H1 (cell line): ENCODE results near the gene ZNF232. TPM values are rescaled to one million over a fixed set of nuclear protein-coding genes. Genes with fewer than 3 reads are reported as not detected.
"Not testable (repeated sequence)": the region's sequence is repeated elsewhere in the genome, so short reads cannot be mapped to it uniquely, and the experiment has no call there.

ENCODE experiments used
- CTCF ChIA-PET: fragments of 300-600 bp; sonication (Branson Sonifier 250); formaldehyde crosslinking; loops from one replicate; lab custom pipeline; 2021; ENCODE audit not compliant: partially characterized antibody; lab: Charles Lee
- POLR2A ChIA-PET: fragments of 300-600 bp; sonication (Branson Sonifier 250); formaldehyde crosslinking; loops from one replicate; lab custom pipeline; 2021; ENCODE audit warnings: inconsistent platforms; ENCODE audit not compliant: partially characterized antibody; lab: Charles Lee
- DNase-seq, 2 experiments: peaks; one replicate each; pipeline versions ENCODE4 v3.0.0 to v3.0.0-alpha.2; 2010 to 2022; ENCODE audit warnings: low spot score in 2 of 2, low read depth in 1 of 2, mixed read lengths in 1 of 2
- FAIRE-seq: peaks from 2 replicates; lab custom pipeline; 2011; peaks lifted over from hg19 to GRCh38; lab: Jason Lieb, UNC
- H2AFZ ChIP-seq: 2 replicates; pipeline ENCODE4 v1.8.1; 2012; ENCODE audit warnings: low read length, inconsistent platforms
- H2AK5ac ChIP-seq: 2 replicates; pipeline ENCODE4 v1.6.1; 2013; ENCODE audit warnings: low read depth, low read length
- H2BK120ac ChIP-seq: replicated peaks from 2 replicates; pipeline ENCODE3; 2013; ENCODE audit warnings: low read depth, low read length, inconsistent platforms
- H2BK12ac ChIP-seq: 2 replicates; pipeline ENCODE4 v1.6.1; 2013; ENCODE audit warnings: low read depth, low read length
- H2BK15ac ChIP-seq: 2 replicates; pipeline ENCODE4 v1.6.1; 2013; ENCODE audit warnings: low read length
- H2BK20ac ChIP-seq: 2 replicates; pipeline ENCODE4 v1.6.1; 2013; ENCODE audit warnings: low read length
- H2BK5ac ChIP-seq: 2 replicates; pipeline ENCODE4 v1.6.1; 2013; ENCODE audit warnings: low read depth, low read length
- H3K14ac ChIP-seq: 2 replicates; pipeline ENCODE4 v1.6.1; 2013; ENCODE audit warnings: inconsistent platforms; ENCODE audit not compliant: insufficient read length
- H3K18ac ChIP-seq: 2 replicates; pipeline ENCODE4 v1.6.1; 2013; ENCODE audit warnings: low read length; ENCODE audit errors: extremely low read depth
- H3K23ac ChIP-seq: 2 replicates; pipeline ENCODE4 v1.6.1; 2013; ENCODE audit warnings: inconsistent platforms; ENCODE audit not compliant: insufficient read length
- H3K23me2 ChIP-seq: 2 replicates; pipeline ENCODE4 v1.6.1; 2013; ENCODE audit warnings: low read depth, low read length
- H3K27ac ChIP-seq: 2 replicates; pipeline ENCODE4 v1.6.1; 2011; ENCODE audit warnings: low read depth, low read length, inconsistent platforms
- H3K27me3 ChIP-seq, 4 experiments: replicated peaks in 1 of 4; 1 replicate in 1 of 4; 2 replicates in 3 of 4; pipeline versions ENCODE4 v1.6.1 to v1.8.1; 2011 to 2013; ENCODE audit warnings: low read length in 3 of 4, mild to moderate bottlenecking in 3 of 4, inconsistent platforms in 2 of 4, mixed read lengths in 2 of 4, moderate library complexity in 1 of 4; ENCODE audit not compliant: control insufficient read depth in 3 of 4, insufficient read depth in 3 of 4; ENCODE audit errors: extremely low read depth in 1 of 4
- H3K36me3 ChIP-seq, 4 experiments: 2 replicates each; pipeline versions ENCODE4 v1.6.1 to v1.8.1; 2011 to 2013; ENCODE audit warnings: mild to moderate bottlenecking in 4 of 4, low read length in 3 of 4, moderate library complexity in 2 of 4, control low read depth in 1 of 4, inconsistent platforms in 1 of 4; ENCODE audit not compliant: insufficient read depth in 4 of 4, control insufficient read depth in 2 of 4
- H3K4ac ChIP-seq: replicated peaks from 2 replicates; pipeline ENCODE3; 2013; ENCODE audit warnings: low read length, low read depth, mixed read lengths, inconsistent platforms; ENCODE audit not compliant: insufficient read length
- H3K4me1 ChIP-seq, 4 experiments: replicated peaks in 1 of 4; 1 replicate in 1 of 4; 2 replicates in 3 of 4; pipeline versions ENCODE4 v1.6.1 to v1.8.1; 2011 to 2013; ENCODE audit warnings: low read length in 3 of 4, inconsistent platforms in 2 of 4, mixed read lengths in 1 of 4; ENCODE audit not compliant: insufficient read depth in 4 of 4, control insufficient read depth in 3 of 4
- H3K4me2 ChIP-seq, 2 experiments: 2 replicates each; pipeline versions ENCODE4 v1.6.1 to v1.8.1; 2011 to 2013; ENCODE audit warnings: low read depth in 2 of 2, low read length in 2 of 2, control low read depth in 1 of 2, inconsistent platforms in 1 of 2, mild to moderate bottlenecking in 1 of 2; ENCODE audit not compliant: insufficient read depth in 1 of 2
- H3K4me3 ChIP-seq, 4 experiments: fragments of 200-600, 300-600 bp in 1 of 4; sonication (generic), shearing (Covaris generic), sonication (Bioruptor Twin) in 1 of 4; 2 replicates each; pipeline versions ENCODE4 v1.5.1 to v1.8.1; 2011 to 2016; ENCODE audit warnings: low read length in 4 of 4, low read depth in 3 of 4, control low read depth in 2 of 4, inconsistent platforms in 2 of 4, mild to moderate bottlenecking in 2 of 4, mixed read lengths in 1 of 4, moderate library complexity in 1 of 4; ENCODE audit not compliant: insufficient read depth in 2 of 4; ENCODE audit errors: extremely low read depth in 1 of 4
- H3K56ac ChIP-seq: replicated peaks from 2 replicates; pipeline ENCODE3; 2013; ENCODE audit warnings: low read depth, mild to moderate bottlenecking, mixed read lengths, low read length, inconsistent platforms; ENCODE audit not compliant: insufficient read length
- H3K79me1 ChIP-seq: 2 replicates; pipeline ENCODE4 v1.6.1; 2013; ENCODE audit warnings: low read depth, low read length, control low read depth
- H3K79me2 ChIP-seq, 2 experiments: 2 replicates each; pipeline versions ENCODE4 v1.6.1 to v1.8.1; 2012 to 2013; ENCODE audit warnings: low read length in 2 of 2, mild to moderate bottlenecking in 2 of 2, inconsistent platforms in 1 of 2; ENCODE audit not compliant: insufficient read depth in 2 of 2, control insufficient read depth in 1 of 2
- H3K9ac ChIP-seq, 4 experiments: replicated peaks in 1 of 4; 1 replicate in 1 of 4; 2 replicates in 3 of 4; pipeline versions ENCODE4 v1.6.1 to v1.8.1; 2011 to 2013; ENCODE audit warnings: low read depth in 3 of 4, low read length in 3 of 4, control low read depth in 2 of 4, mild to moderate bottlenecking in 2 of 4, moderate library complexity in 2 of 4, inconsistent platforms in 1 of 4; ENCODE audit errors: extremely low read depth in 1 of 4
- H3K9me3 ChIP-seq, 2 experiments: 2 replicates each; pipeline versions ENCODE4 v1.6.1 to v1.8.1; 2012 to 2013; ENCODE audit warnings: mild to moderate bottlenecking in 2 of 2, moderate library complexity in 2 of 2, control low read depth in 1 of 2, inconsistent platforms in 1 of 2, low read depth in 1 of 2, low read length in 1 of 2, mixed read lengths in 1 of 2; ENCODE audit not compliant: insufficient read depth in 2 of 2
- H4K20me1 ChIP-seq, 2 experiments: replicated peaks in 1 of 2; 2 replicates each; pipeline versions ENCODE3 to v1.8.1; 2011 to 2013; ENCODE audit warnings: inconsistent platforms in 2 of 2, low read length in 2 of 2, mild to moderate bottlenecking in 1 of 2; ENCODE audit not compliant: insufficient read depth in 2 of 2, control insufficient read depth in 1 of 2
- H4K5ac ChIP-seq: 2 replicates; pipeline ENCODE4 v1.6.1; 2013; ENCODE audit warnings: low read length, low read depth, mixed read lengths, inconsistent platforms; ENCODE audit not compliant: insufficient read length
- H4K8ac ChIP-seq: 2 replicates; pipeline ENCODE4 v1.8.0; 2013; ENCODE audit warnings: mild to moderate bottlenecking, moderate library complexity, low read length, inconsistent platforms; ENCODE audit not compliant: insufficient read depth; ENCODE audit errors: extremely low read depth
- H4K91ac ChIP-seq: replicated peaks from 2 replicates; pipeline ENCODE3; 2013; ENCODE audit warnings: low read length, mixed read lengths, inconsistent platforms; ENCODE audit not compliant: insufficient read length
- WGBS, 2 experiments: shearing (Covaris generic) in 1 of 2; methylation state at CpG; one replicate each; pipeline versions ENCODE4 v1.1.6 to v1.1.7; 2013 to 2015; ENCODE audit warnings: low lambda C conversion rate in 2 of 2, mixed read lengths in 2 of 2, inconsistent platforms in 1 of 2, low coverage in 1 of 2, missing lambda C conversion rate in 1 of 2; ENCODE audit not compliant: insufficient replicate concordance in 2 of 2, insufficient coverage in 1 of 2, insufficient read length in 1 of 2; ENCODE audit errors: extremely low coverage in 1 of 2, missing lambda C conversion rate in 1 of 2; 5-methylcytosine and 5-hydroxymethylcytosine counted together
- polyA plus RNA-seq, 7 experiments: library from polyadenylated mRNA; depleted of rRNA in 3 of 7; stranded (reverse) in 5 of 7; unstranded in 2 of 7; fragments of >200 nt in 5 of 7; fragments of 200-250 nt in 2 of 7; gene quantifications; 1 replicate in 5 of 7; 2 replicates in 1 of 7; 4 replicates in 1 of 7; pipeline versions ENCODE4 v1.2.1 to v1.2.3, GENCODE V29; 2011 to 2013; ENCODE audit warnings: missing spikeins in 2 of 7, mixed read lengths in 2 of 7
- total RNA-seq: library from RNA; stranded (reverse); fragmentation: NEBNext Ultra II Directional; extraction: Animal tissue kit (Norgen Biotek cat#: 25700); gene quantifications from 2 replicates; pipeline ENCODE4 v1.2.1, GENCODE V29; 2021

The ZNF232 gene
- total and polyA plus RNA-seq, 2 of the 8 experiments (the other 6 are each of a cell fraction or from before 2014, with no cell fraction given): 11.1 to 41.0 TPM

- 90% methylated on average over 6 of the region's 8 CpGs; no CpG with 5 or more reads in 1 of the 2 experiments for WGBS, 2 experiments
- CTCF ChIA-PET: interaction anchor here (1.2 kb wide), 1 partner anchor 224 kb away, joined by 3 read pairs; no protein-coding TSS in a partner anchor
Observed at GRCh38 chr17:5133961-5134360, 22.3 kb upstream of the ZNF232 start.

More at GRCh38 chr17:5133961-5134360, 22.3 kb upstream of the ZNF232 start:
- H3K79me2 ChIP-seq, H4K91ac ChIP-seq, H3K4me1 ChIP-seq, POLR2A ChIA-PET, H3K27ac ChIP-seq, H2BK5ac ChIP-seq, H3K56ac ChIP-seq, H3K14ac ChIP-seq, H3K9me3 ChIP-seq, H4K8ac ChIP-seq, H3K23me2 ChIP-seq, H3K36me3 ChIP-seq, H3K9ac ChIP-seq, H2AFZ ChIP-seq, H3K18ac ChIP-seq, H2BK15ac ChIP-seq, H2BK20ac ChIP-seq, H3K4me2 ChIP-seq, H3K4ac ChIP-seq, H2AK5ac ChIP-seq, H4K5ac ChIP-seq, H3K27me3 ChIP-seq, H3K79me1 ChIP-seq, FAIRE-seq, H4K20me1 ChIP-seq, H2BK120ac ChIP-seq, H3K23ac ChIP-seq, DNase-seq, H2BK12ac ChIP-seq, H3K4me3 ChIP-seq: not testable (repeated sequence)
